H9 (cell line): ENCODE data around the gene KRTAP5-7. TPM values are rescaled to one million over a fixed set of nuclear protein-coding genes. Genes with fewer than 3 reads are reported as not detected.
"Not testable (repeated sequence)": the region's sequence is repeated elsewhere in the genome, so short reads cannot be mapped to it uniquely, and the experiment has no call there.

Source experiments
- DNase-seq: peaks from one replicate; pipeline ENCODE4 v3.0.0-alpha.2; 2017
- H2AFZ ChIP-seq: one replicate; pipeline ENCODE4 v1.6.1; 2013; ENCODE audit warnings: mild to moderate bottlenecking, low read length, control low read depth, moderate library complexity
- H2AK5ac ChIP-seq: 2 replicates; pipeline ENCODE4 v1.6.1; 2013; ENCODE audit warnings: low read length, control low read depth, mixed read lengths; ENCODE audit not compliant: insufficient read length
- H2BK120ac ChIP-seq: one replicate; pipeline ENCODE4 v1.6.1; 2013; ENCODE audit warnings: low read depth, mild to moderate bottlenecking, low read length, control low read depth, inconsistent platforms; ENCODE audit not compliant: poor library complexity, severe bottlenecking
- H2BK12ac ChIP-seq: 2 replicates; pipeline ENCODE4 v1.6.1; 2013; ENCODE audit warnings: low read length, control low read depth, mixed read lengths, low read depth; ENCODE audit not compliant: insufficient read length
- H2BK15ac ChIP-seq: 2 replicates; pipeline ENCODE4 v1.6.1; 2013; ENCODE audit warnings: low read depth, low read length, control low read depth
- H2BK20ac ChIP-seq: one replicate; pipeline ENCODE4 v1.6.1; 2013; ENCODE audit warnings: low read depth, mild to moderate bottlenecking, low read length, control low read depth, inconsistent platforms; ENCODE audit not compliant: poor library complexity, severe bottlenecking
- H2BK5ac ChIP-seq: 2 replicates; pipeline ENCODE4 v1.6.1; 2013; ENCODE audit warnings: low read length, control low read depth, mixed read lengths; ENCODE audit not compliant: insufficient read length
- H3K14ac ChIP-seq: 2 replicates; pipeline ENCODE4 v1.6.1; 2013; ENCODE audit warnings: low read length, control low read depth; ENCODE audit not compliant: insufficient read depth
- H3K18ac ChIP-seq: 2 replicates; pipeline ENCODE4 v1.6.1; 2013; ENCODE audit warnings: low read depth, mild to moderate bottlenecking, mixed read lengths, low read length, control low read depth; ENCODE audit not compliant: insufficient read length
- H3K23ac ChIP-seq: 2 replicates; pipeline ENCODE4 v1.6.1; 2013; ENCODE audit warnings: low read length, control low read depth, mixed read lengths, low read depth; ENCODE audit not compliant: insufficient read length
- H3K23me2 ChIP-seq: 2 replicates; pipeline ENCODE4 v1.6.1; 2013; ENCODE audit warnings: low read depth, mild to moderate bottlenecking, mixed read lengths, low read length, control low read depth; ENCODE audit not compliant: insufficient read length, poor library complexity, severe bottlenecking
- H3K27ac ChIP-seq: 2 replicates; pipeline ENCODE4 v1.5.1; 2013; ENCODE audit warnings: low read length, control low read depth, mixed read lengths, low read depth; ENCODE audit not compliant: insufficient read length
- H3K27me3 ChIP-seq: 2 replicates; pipeline ENCODE4 v1.6.1; 2013; ENCODE audit warnings: low read length, control low read depth, inconsistent platforms; ENCODE audit not compliant: insufficient read depth
- H3K4ac ChIP-seq: 2 replicates; pipeline ENCODE4 v1.6.1; 2013; ENCODE audit warnings: low read depth, mild to moderate bottlenecking, control low read depth, inconsistent platforms, low read length, moderate library complexity
- H3K4me1 ChIP-seq: 2 replicates; pipeline ENCODE4 v1.6.1; 2013; ENCODE audit warnings: low read length, control low read depth, inconsistent platforms; ENCODE audit not compliant: insufficient read depth
- H3K4me2 ChIP-seq: 2 replicates; pipeline ENCODE4 v1.6.1; 2013; ENCODE audit warnings: low read length, control low read depth, mixed read lengths; ENCODE audit not compliant: insufficient read length, insufficient read depth
- H3K56ac ChIP-seq: 2 replicates; pipeline ENCODE4 v1.6.1; 2013; ENCODE audit warnings: low read depth, mild to moderate bottlenecking, mixed read lengths, low read length, control low read depth; ENCODE audit not compliant: insufficient read length
- H3K79me1 ChIP-seq: 2 replicates; pipeline ENCODE4 v1.6.1; 2013; ENCODE audit warnings: low read depth, mild to moderate bottlenecking, moderate library complexity, low read length, control low read depth, inconsistent platforms; ENCODE audit not compliant: insufficient read depth, poor library complexity, severe bottlenecking
- H3K79me2 ChIP-seq: 2 replicates; pipeline ENCODE4 v1.6.1; 2013; ENCODE audit warnings: low read length, control low read depth, inconsistent platforms; ENCODE audit not compliant: insufficient read depth
- H3K9ac ChIP-seq: 2 replicates; pipeline ENCODE4 v1.6.1; 2013; ENCODE audit warnings: low read length, control low read depth, mixed read lengths; ENCODE audit not compliant: insufficient read length; ENCODE audit errors: extremely low read depth
- H3K9me3 ChIP-seq: one replicate; pipeline ENCODE4 v1.6.1; 2013; ENCODE audit warnings: low read depth, low read length, inconsistent platforms; ENCODE audit not compliant: control insufficient read depth
- H3T11ph ChIP-seq: one replicate; pipeline ENCODE4 v1.6.1; 2013; ENCODE audit warnings: mild to moderate bottlenecking, low read length, control low read depth, inconsistent platforms
- H4K20me1 ChIP-seq: one replicate; pipeline ENCODE4 v1.6.1; 2013; ENCODE audit not compliant: control insufficient read depth, insufficient read length, insufficient read depth
- H4K5ac ChIP-seq: 2 replicates; pipeline ENCODE4 v1.6.1; 2013; ENCODE audit warnings: low read depth, mild to moderate bottlenecking, mixed read lengths, low read length, control low read depth; ENCODE audit not compliant: insufficient read length
- H4K8ac ChIP-seq: replicated peaks from 2 replicates; pipeline ENCODE4 v1.6.1; 2013; ENCODE audit warnings: low read length, control low read depth, mixed read lengths, low read depth; ENCODE audit not compliant: insufficient read length
- H4K91ac ChIP-seq: 2 replicates; pipeline ENCODE4 v1.6.1; 2013; ENCODE audit warnings: low read depth, mild to moderate bottlenecking, moderate library complexity, mixed read lengths, low read length, control low read depth; ENCODE audit not compliant: insufficient read length
- H3K27ac Mint-ChIP-seq, 3 experiments: 2 replicates in 2 of 3; 3 replicates in 1 of 3; pipeline ENCODE4 v1.8.0; 2020 to 2021; ENCODE audit warnings: mixed read lengths in 3 of 3, mild to moderate bottlenecking in 1 of 3, moderate library complexity in 1 of 3
- H3K27me3 Mint-ChIP-seq: 2 replicates; pipeline ENCODE4 v1.8.0; 2021; ENCODE audit warnings: low read depth, mild to moderate bottlenecking, moderate library complexity, mixed read lengths
- H3K36me3 Mint-ChIP-seq, 3 experiments: 2 replicates in 2 of 3; 3 replicates in 1 of 3; pipeline ENCODE4 v1.8.0; 2020 to 2021; ENCODE audit warnings: low read depth in 3 of 3, mixed read lengths in 3 of 3; ENCODE audit not compliant: insufficient read depth in 1 of 3
- H3K4me1 Mint-ChIP-seq, 2 experiments: 2 replicates each; pipeline ENCODE4 v1.8.0; 2020; ENCODE audit warnings: mixed read lengths in 2 of 2
- H3K4me3 Mint-ChIP-seq, 2 experiments: 2 replicates in 1 of 2; 3 replicates in 1 of 2; pipeline ENCODE4 v1.8.0; 2020 to 2021; ENCODE audit warnings: mild to moderate bottlenecking in 2 of 2, mixed read lengths in 2 of 2, moderate library complexity in 1 of 2
- H3K9me3 Mint-ChIP-seq, 2 experiments: 2 replicates in 1 of 2; 3 replicates in 1 of 2; pipeline ENCODE4 v1.8.0; 2020; ENCODE audit warnings: mild to moderate bottlenecking in 2 of 2, mixed read lengths in 2 of 2, moderate library complexity in 1 of 2
- WGBS: extraction: QIAGEN DNeasy Blood & Tissue Kit; methylation state at CpG from one replicate; pipeline ENCODE4 v1.1.7; 2013; ENCODE audit warnings: missing lambda C conversion rate, low lambda C conversion rate, mixed read lengths; ENCODE audit not compliant: insufficient read length; ENCODE audit errors: extremely low coverage; 5-methylcytosine and 5-hydroxymethylcytosine counted together
- total RNA-seq: library from RNA; stranded (reverse); gene quantifications from 2 replicates; pipeline ENCODE4 v1.2.1, GENCODE V29; 2021

KRTAP5-7 gene
- total RNA-seq, 1 experiment from 2014 or later: not detected

DNA sequence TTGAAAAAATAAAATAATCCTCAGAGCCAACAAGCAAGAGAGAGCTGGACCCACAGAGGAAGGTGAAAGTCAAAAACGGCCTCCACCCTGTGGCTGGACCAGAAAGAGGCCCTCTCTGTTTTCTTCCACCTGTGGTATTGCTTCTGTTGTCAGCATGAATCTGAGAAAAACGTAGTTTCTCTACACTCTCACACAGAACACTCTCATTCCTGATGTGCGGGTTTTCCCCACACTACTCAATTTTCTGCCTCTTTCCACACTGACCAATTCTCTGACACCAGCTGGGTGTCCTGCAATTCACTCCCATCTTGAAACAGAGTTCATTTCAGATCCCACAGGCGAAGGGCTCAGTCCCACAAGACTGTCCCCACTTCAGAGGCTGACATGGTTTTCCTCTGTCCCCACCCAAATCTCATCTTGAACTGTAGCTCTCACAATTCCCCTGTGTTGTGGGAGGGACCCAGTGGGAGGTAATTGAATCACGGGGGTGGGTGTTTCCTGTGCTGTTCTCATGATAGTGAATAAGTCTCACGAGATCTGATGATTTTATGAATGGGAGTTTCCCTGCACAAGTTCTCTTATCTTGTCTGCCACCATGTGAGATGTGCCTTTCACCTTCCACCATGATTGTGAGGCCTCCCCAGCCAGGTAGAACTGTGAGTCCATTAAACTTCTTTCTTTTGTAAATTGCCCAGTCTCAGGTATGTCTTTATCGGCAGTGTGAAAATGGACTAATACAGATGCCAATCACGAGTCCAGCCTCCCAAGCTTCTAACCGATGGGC, 13.6 kb downstream of the KRTAP5-7 start:
- not testable (repeated sequence) for H3K23ac ChIP-seq, H3K14ac ChIP-seq, H4K5ac ChIP-seq, H2BK5ac ChIP-seq, H3K79me1 ChIP-seq, H2AFZ ChIP-seq, H3K4me3 Mint-ChIP-seq, H2AK5ac ChIP-seq, H2BK15ac ChIP-seq, H3K18ac ChIP-seq, H2BK20ac ChIP-seq, H3K79me2 ChIP-seq, H4K20me1 ChIP-seq, H4K8ac ChIP-seq, H3K9me3 Mint-ChIP-seq, H3K4me2 ChIP-seq, H2BK12ac ChIP-seq, H3K27ac ChIP-seq, H3K23me2 ChIP-seq, DNase-seq, H3K56ac ChIP-seq, H3T11ph ChIP-seq, H3K27ac Mint-ChIP-seq, H4K91ac ChIP-seq, H3K4me1 ChIP-seq, H2BK120ac ChIP-seq, H3K9me3 ChIP-seq, H3K4ac ChIP-seq, H3K27me3 ChIP-seq, H3K9ac ChIP-seq
- H3K27me3 Mint-ChIP-seq: peaks cover 25% of the 10 kb centered on the region
- peaks cover 27 to 28% of the 10 kb centered on the region in 2 experiments for H3K4me1 Mint-ChIP-seq
- no CpG with 5 or more reads among the region's 9 CpGs for WGBS
- peaks cover 5 to 17% (median 6%) of the 10 kb centered on the region in 3 experiments; a peak in 6 of 7 replicates for H3K36me3 Mint-ChIP-seq
